ENCODE measurements around the gene ST3GAL5.

DNA sequence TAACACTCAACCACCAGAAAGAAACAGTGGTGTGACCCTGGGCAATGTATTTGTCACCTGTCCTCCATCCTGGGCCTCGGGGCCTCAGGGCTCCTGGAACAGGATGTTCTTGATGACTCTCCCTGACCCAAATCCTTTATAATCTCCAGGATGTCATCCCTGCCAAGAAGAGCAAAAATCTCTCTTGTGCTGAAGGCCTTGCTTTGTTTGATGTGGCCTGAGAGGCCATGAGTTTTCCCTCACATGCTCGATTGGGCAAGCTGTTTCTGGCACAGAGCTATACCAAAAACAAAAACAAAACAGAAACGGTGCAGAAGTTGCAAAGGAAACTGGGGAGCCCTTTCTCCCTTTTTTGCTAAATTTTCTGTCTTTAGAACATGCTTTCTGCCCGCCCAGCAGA lies 35.7 kb upstream of the ST3GAL5 start:
- TF ChIP-seq, protein P1, sequence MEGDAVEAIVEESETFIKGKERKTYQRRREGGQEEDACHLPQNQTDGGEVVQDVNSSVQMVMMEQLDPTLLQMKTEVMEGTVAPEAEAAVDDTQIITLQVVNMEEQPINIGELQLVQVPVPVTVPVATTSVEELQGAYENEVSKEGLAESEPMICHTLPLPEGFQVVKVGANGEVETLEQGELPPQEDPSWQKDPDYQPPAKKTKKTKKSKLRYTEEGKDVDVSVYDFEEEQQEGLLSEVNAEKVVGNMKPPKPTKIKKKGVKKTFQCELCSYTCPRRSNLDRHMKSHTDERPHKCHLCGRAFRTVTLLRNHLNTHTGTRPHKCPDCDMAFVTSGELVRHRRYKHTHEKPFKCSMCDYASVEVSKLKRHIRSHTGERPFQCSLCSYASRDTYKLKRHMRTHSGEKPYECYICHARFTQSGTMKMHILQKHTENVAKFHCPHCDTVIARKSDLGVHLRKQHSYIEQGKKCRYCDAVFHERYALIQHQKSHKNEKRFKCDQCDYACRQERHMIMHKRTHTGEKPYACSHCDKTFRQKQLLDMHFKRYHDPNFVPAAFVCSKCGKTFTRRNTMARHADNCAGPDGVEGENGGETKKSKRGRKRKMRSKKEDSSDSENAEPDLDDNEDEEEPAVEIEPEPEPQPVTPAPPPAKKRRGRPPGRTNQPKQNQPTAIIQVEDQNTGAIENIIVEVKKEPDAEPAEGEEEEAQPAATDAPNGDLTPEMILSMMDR (IDR thresholded peaks at IDR 0.05; ENCODE audit: insufficient read depth, low read depth, low read length): no peak
- no peak for TF ChIP-seq EZH2 (IDR thresholded peaks at IDR 0.05; ENCODE audit: insufficient read depth, low read length)

Measured in astrocyte (in vitro differentiated cells and primary cell).